HG03066 (cell line): ENCODE measurements around the gene SCN5A.

Experiments used
- ATAC-seq: cut with Tn5 transposase; IDR thresholded peaks from one replicate; pipeline ENCODE4 v1.9.1; 2021; ENCODE audit warnings: low read depth; ENCODE audit not compliant: unreplicated experiment

SCN5A gene

GRCh38 chr3:38563886-38564270, 85.6 kb downstream of the SCN5A start:
- no peak for ATAC-seq

- no peak for ATAC-seq
Observed at GRCh38 chr3:38563070-38563885, 86.2 kb downstream of the SCN5A start.

GRCh38 chr3:38562467-38562925, 87.0 kb downstream of the SCN5A start:
- ATAC-seq, result no peak

GRCh38 chr3:38561746-38562466, 87.6 kb downstream of the SCN5A start:
- ATAC-seq, result no peak

- no peak for ATAC-seq
Observed at GRCh38 chr3:38560996-38561717, 88.3 kb downstream of the SCN5A start.

- ATAC-seq, result no peak
Observed at GRCh38 chr3:38560284-38560683, 89.2 kb downstream of the SCN5A start.

GRCh38 chr3:38558864-38559263, 90.6 kb downstream of the SCN5A start:
- ATAC-seq, result no peak

- ATAC-seq, result no peak
Observed at GRCh38 chr3:38556640-38557358, 92.7 kb downstream of the SCN5A start.

- no peak for ATAC-seq
Observed at GRCh38 chr3:38555926-38556325, 93.6 kb downstream of the SCN5A start.

GRCh38 chr3:38555149-38555840, 94.2 kb downstream of the SCN5A start:
- ATAC-seq, result no peak

GRCh38 chr3:38554127-38554827, 95.2 kb downstream of the SCN5A start:
- ATAC-seq, result no peak

- ATAC-seq, result no peak
Observed at GRCh38 chr3:38553071-38553470, 96.4 kb downstream of the SCN5A start.

- ATAC-seq, result no peak
Observed at GRCh38 chr3:38552364-38552763, 97.1 kb downstream of the SCN5A start.

- no peak for ATAC-seq
Observed at GRCh38 chr3:38551026-38551832, 98.3 kb downstream of the SCN5A start.

- no peak for ATAC-seq
Observed at GRCh38 chr3:38549957-38550840, 99.3 kb downstream of the SCN5A start.

GRCh38 chr3:38549486-38549885, 100.0 kb downstream of the SCN5A start:
- no peak for ATAC-seq

- no peak for ATAC-seq
Observed at GRCh38 chr3:38549082-38549481, 100.4 kb downstream of the SCN5A start.
